ENCODE data around the gene AP5Z1.

DNA sequence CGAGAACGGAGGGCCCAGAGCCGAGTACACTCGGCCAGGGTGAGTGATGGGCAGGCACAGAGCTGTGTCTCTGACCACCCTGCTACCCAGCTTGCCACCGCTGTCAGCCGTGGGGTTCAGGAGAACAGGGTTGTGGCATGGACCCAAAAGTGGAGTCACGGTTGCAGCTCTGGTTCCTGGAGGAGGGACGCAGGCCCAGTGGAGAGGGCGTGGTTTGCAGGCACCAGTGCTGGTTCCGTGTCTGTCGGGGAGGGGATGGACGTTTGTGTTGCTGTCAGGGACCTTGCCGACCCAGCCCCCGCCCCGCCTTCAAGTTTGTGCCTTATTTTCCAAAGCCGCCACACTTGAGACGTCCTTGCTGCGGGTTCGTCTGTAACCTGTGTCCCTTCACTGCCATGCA lies 45.1 kb upstream of the AP5Z1 start:
- TF ChIP-seq, protein P1, sequence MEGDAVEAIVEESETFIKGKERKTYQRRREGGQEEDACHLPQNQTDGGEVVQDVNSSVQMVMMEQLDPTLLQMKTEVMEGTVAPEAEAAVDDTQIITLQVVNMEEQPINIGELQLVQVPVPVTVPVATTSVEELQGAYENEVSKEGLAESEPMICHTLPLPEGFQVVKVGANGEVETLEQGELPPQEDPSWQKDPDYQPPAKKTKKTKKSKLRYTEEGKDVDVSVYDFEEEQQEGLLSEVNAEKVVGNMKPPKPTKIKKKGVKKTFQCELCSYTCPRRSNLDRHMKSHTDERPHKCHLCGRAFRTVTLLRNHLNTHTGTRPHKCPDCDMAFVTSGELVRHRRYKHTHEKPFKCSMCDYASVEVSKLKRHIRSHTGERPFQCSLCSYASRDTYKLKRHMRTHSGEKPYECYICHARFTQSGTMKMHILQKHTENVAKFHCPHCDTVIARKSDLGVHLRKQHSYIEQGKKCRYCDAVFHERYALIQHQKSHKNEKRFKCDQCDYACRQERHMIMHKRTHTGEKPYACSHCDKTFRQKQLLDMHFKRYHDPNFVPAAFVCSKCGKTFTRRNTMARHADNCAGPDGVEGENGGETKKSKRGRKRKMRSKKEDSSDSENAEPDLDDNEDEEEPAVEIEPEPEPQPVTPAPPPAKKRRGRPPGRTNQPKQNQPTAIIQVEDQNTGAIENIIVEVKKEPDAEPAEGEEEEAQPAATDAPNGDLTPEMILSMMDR (IDR thresholded peaks at IDR 0.05) = no peak
- TF ChIP-seq EP300 (IDR thresholded peaks at IDR 0.05) (no peak), POLR2A (IDR thresholded peaks at IDR 0.05) (no peak), POLR2AphosphoS5 (IDR thresholded peaks at IDR 0.05) (peak; percentile 18)

All from gastroesophageal sphincter (tissue), 3 donors.